Measurements from ENCODE around the gene SPX.

The SPX gene

DNA sequence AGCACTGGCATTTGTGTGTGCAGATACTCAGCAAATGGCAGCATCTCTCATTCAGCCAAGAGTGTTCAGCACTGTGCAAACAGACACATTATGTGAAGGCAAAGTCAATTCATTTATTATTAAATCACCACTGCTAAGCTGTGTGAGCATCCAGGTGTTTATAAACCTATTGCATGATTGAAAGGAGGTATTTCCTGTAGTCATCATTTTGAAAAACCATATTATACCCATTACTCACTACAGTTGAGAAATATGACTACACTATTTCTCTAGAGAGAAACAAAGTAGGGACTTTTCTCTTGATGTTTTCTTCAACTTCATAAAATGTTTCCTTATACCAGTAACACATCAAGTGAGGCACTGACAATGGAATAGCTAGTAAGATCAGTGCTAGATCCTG lies 13.7 kb downstream of the SPX start:
- DNase-seq = no peak

DNA sequence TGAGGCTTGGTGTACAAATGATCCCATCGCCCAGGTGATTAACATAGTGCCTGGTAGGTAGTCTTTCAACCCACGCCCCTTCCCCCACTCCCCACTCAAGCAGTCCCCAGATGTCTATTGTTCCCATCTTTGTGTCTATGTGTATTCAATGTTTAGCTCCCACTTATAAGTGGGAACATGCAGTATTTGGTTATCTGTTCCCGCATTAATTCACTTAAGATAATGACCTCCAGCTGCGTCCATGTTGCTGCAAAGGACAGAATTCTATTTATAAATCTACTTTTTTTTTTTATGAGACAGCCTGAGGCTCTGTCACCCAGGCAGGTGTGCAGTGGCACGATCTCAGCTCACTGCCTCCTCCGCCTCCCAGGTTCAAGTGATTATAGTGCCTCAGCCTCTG lies 15.7 kb downstream of the SPX start:
- DNase-seq = no peak

DNA sequence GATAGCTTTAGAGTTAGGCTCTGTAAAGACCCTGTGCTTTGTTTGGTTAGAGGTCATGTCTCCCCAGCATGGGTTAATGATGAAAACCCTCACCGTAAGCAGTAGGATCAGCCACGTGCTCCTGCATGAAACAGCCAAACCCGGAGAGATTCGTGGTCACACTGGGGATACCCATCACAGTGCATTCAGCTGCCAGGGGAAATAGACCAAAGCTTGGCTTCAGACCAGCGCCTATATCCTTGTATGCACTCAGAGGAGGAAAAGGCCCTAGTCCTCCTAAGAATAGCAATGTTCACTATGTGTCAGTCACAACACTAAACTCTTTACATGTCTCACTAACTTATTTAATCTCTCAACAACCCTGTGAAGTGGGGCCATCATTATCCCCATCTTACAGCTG lies 16.3 kb downstream of the SPX start:
- no peak for DNase-seq

DNA sequence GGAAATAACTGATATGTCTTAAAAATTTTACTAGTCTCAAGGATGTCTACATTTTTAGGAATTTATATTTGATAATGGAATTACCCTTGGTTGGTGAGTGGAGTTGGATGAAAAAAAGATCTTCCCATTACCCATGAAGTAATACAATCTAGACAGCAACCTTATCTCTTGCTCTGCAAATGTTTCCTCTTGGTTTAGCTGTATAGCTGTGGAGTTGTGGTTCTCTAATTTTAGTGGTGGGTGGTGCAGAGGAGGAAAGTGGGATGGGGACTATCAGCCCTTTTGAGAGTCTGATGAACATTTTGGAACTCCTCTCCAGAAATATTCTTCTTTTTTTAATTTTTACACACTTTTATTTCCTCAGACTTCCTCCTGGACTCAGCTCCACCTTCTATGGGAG lies 17.1 kb downstream of the SPX start:
- no peak for DNase-seq

DNA sequence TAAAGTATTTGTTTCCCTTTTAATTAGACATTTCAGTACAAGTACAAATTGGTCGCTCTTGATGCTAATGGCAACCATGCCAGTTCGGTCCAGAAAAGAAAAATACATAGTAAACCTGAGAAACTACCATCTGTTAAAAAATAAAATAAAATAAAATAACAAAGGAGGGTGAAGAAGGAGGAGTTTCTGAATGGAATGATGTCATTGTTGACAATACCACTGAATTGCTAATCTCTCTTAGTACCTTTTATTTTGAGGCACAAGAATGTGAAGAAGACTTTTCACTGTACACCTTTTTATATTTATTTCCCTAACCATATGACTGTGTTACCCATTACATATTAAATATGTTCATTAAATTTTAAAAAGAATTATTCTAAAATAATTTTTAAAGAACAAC lies 19.5 kb downstream of the SPX start:
- no peak for DNase-seq

DNA sequence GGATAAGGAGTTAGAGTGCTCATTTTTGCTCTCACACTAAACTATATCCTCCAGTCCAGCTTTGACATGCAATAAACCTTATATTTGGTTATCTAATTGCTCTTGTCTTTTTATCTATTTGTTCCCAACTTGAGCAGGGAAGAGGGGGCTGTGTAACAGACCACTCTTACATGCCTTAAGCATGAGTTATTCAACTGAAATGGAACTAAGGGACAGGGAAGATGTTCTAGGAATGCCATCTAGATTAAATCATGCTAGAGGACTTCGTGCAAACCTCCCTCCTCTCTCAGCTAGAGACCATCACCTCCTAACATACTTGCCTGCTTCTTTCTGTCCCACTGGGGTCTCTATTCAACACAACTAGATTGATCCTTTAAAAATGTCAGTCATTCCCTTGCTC lies 20.6 kb downstream of the SPX start:
- no peak for DNase-seq

DNA sequence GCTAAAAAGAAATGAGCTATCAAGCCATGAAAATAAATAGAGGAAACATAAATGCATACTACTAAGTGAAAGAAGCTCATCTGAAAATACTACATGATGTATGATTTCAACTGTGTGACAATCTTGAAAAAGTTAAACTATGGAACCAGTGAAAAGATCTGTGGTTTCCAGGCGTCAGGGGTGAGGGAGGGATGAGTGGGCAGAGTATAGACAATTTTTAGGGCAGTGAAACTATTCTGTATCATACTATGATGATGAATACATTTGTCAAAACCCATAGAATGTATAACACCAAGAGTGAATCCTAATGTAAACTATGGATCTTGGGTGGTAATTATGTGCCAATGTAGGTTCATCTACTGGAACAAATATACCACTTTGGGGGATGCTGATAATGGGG lies 21.3 kb downstream of the SPX start:
- DNase-seq = no peak

DNA sequence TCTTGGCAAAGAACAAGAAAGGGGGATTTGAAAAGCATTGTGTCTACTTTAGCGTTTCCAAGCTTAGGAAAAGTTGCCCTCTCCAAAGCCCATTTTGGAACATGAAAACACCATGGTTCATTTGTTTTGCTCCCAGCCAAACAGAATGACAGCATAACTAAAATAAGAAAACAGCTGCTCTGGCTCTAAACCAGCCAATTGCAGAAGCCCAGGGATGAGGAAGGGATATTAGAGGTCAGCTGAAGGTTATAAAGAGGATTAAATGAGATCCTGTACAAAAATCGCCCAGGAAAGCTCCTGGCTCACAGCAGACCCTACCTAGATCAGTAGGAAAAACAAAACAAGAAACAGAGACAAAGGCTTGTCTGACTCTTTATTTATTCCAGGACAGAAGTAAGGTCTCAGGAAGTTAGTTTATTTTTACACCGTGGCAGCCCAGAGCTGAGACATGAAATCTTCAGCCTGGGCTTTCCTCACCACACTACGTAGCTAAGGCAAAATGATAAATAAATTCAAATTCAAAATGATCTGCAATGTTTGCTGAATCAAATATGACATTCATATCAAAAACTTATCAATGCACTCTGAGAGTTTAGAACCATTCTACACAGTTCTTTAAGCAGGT lies 25.9 kb downstream of the SPX start:
- DNase-seq = no peak

DNA sequence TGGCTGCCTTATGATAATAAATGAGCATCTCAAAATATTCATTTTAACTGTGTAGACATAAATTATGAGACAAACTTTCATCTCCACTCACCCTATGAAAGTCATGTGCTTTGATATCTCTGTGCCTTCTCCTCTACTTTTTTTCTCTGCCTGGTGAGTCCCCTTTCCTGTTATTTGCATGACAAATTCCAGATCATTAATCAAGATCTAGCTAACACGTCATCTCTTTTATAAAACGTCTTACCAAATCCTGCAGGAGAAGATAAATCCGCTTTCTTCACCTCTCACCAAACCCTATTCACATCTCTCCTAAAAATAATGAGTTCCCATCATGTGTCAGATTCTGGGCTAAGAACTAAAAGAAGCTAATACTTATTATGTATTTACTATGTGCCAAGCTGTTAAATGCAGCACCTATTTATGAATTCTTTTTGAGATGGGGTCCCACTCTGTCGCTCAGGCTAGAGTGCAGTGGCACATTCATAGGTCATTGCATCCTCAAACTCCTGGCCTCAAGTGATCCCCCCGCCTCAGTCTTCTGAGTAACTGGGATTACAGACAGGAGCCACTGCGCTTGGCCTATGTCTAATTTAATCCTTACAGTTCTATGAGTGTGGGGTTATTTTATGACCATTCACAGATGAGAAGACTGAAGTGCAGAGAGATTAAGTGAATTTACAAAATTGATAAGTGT lies 26.7 kb downstream of the SPX start:
- DNase-seq = no peak

DNA sequence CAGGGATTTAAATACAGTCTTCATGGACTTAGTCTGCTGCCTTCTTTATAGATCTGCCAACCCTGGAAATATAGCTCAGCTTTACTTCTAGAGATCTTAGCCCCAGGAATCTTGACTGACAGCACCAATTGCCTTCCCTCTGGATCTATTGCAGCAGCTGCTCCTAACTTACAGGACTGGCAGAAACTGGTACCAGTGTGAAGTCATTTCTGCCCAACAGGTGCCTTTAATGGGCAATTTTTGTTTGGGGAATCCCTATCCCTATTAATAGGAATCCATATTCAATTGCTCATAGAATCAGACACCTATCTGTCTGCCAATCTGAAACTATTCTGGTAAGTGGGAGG lies 27.2 kb downstream of the SPX start:
- DNase-seq = no peak

DNA sequence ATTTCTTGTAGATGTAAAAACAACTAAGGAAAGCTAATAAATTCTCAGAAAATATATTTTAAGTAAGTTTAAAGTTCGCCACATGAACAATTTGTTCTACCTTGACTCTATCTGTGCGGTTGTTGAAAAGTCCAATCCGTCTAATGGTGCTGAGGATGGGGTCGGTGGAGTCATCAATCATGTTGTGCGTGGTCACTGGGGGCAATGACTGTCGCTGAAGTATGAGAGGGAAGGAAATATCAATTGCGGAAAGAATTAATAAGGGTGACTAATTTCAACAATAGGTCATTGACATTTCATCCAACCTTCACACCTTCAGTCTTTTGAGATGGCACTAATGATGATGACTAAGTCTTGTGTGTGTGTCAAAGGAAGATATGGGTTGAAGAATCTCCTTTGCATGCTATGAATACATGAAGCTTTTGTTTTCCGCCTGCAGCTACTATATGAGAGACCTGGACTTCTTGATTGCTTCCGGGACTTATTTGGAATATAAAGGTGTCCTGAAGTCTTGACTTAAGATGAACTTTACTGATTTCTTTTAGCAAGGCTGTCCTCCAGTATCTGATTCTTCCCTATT lies 32.1 kb downstream of the SPX start:
- DNase-seq = no peak

DNA sequence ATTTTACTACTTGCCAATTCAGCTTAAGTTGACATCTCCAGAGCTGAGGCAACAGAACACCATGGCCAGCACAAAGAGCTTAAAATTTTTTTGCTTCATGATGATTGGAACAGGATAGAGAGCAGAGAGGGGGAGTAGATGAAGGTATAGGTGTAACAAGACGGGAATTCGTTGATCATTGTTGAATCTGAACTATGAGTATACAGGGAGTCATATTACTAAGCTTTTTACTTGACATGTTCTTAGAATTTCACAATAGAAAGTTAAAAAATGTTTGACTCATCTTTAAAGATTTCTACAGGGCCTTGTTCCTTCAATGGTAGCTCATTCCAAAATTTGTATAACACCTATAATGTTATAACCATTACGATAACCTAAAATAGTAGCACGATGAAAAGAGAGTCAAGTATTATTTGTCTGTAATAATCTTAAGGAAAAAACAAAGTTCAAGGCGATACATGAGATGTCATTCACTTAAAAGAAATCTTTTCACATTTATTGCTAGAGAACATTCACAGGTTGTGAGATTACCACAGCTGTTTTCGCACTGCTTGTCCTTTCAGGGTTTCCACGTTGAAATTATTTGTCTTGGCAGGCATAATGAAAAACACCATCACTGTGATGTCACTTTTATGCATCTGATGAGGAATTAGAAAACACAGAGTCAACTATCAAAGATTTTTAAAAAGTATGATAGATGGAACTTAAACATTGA lies 33.9 kb downstream of the SPX start:
- peak in 1 of 2 experiments; percentile 17 for DNase-seq

DNA sequence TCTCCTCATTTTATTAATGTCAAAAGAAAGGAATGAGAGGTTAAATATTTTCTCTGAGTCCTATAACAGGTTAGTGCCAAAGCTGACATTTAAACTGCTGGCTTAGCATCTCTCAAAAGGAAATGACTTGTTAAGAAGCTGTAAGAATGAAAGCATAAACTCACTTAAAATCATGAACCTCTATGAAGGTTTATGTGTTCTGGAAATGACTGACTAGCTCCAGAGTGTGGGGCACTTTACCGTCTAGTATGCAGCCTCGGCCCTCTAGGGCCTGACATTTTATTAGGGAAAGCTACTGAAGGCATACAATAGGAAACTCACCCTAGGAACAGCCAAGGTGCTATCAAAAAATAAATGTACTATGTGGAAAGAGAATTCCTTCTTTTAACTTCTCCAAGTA lies 35.1 kb downstream of the SPX start:
- no peak for DNase-seq

DNA sequence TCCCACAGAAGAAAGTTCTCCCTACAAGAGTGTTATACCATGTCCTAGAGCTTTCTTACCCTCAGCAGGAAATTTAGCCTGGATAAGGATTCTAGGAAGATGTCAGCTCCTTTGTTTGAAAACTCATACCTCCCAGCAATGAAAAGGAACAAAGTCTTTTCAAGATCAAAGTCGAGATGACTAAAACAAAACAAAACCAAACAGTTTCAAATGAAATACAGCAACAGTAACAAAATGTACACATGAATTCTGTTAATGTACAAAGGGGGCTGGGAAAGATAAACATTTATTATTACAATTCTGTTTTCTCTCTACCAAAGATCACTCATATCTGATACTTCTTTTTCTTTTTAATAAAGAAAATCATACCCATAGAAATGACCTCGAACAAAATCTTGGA lies 36.8 kb downstream of the SPX start:
- DNase-seq = no peak

DNA sequence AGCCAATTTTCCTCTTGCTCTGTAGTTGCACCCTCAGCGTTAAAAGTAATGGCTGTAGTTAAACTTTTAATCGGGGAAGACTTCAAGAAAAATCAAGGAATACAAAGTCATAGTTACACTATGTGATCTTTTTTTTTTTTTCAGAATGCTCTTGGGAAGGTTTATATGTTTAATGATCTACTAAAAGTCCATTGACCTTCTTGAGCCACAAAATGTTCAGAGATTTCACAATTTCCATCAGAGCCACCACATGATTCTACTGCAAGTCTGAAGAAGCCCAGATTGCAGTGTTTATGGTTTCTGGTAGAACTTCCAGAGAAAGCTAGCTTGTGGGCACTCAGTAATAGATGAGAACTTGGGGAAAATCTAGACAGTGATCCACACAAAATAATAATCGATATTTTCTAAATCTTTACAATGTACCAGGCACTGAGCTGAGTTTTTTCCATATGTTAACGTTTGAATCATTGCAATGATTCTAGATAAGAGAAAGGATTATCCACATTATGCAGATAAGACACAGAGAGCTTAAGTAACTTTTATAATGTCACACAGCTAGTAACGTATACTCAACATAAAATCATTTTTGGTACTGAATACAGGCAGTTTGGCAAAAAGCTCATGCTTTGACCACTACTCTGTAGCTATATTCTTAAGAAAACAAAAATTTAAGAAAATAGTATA lies 40.3 kb downstream of the SPX start:
- DNase-seq = no peak

DNA sequence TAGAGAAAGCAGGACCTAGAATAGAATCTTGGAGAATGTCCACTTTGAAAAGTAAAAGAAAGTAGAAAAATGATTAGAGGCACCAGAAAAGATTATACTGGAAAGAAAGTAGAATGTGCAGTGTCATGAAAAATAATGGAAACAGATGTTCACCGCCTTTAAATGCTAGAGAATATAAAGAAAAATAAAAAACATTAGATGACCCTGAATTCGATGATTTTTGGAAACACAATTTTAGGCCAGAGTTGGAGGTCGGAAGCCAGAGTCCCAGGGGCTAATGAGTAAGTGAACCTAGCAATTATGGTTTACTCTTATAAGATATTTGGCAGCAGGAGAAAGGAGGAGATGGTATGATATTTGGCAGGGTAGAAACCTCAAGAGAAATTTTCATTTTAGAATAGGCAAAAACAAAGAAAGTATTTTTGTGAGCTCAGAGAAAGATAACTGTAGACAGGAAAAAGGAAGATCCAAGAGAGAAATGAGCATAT lies 40.9 kb downstream of the SPX start:
- DNase-seq = no peak

DNA sequence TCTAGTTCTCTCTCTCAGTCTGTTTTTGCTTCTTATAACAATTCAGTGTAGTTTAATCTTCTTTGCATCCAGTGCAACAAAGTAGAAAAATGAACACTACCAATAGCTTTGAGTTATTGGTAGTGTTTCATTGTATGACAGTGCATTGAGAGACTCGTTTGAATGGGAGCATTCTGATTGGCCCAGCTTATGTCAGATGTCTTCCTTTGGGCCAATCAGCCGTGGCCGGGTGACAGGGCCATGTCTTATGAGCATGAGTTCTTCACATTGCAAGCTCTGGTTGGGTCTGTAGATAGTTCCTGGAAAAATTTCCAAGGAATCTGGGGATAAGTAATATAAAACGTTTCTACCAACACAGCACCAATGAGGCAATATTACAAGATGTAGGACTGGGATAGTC lies 42.0 kb downstream of the SPX start:
- no peak for DNase-seq

DNA sequence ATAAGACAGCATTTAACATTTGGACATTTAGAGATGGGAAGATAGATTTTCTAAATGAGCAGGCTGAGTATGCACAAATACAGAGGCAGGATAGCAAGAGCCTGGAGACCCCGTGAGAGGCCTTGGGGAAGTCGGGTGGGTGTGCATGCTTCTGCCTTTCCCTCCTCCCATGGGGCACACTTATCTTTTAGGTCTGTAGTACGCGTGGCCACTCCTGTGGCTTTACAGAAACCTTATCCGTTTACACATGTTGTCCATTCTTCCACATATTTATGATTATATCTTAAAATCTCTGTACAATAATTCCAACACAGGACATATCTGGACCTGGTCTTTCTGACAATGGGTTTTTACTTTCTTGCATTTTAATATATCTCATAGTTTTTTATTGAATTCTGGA lies 45.0 kb downstream of the SPX start:
- no peak for DNase-seq

DNA sequence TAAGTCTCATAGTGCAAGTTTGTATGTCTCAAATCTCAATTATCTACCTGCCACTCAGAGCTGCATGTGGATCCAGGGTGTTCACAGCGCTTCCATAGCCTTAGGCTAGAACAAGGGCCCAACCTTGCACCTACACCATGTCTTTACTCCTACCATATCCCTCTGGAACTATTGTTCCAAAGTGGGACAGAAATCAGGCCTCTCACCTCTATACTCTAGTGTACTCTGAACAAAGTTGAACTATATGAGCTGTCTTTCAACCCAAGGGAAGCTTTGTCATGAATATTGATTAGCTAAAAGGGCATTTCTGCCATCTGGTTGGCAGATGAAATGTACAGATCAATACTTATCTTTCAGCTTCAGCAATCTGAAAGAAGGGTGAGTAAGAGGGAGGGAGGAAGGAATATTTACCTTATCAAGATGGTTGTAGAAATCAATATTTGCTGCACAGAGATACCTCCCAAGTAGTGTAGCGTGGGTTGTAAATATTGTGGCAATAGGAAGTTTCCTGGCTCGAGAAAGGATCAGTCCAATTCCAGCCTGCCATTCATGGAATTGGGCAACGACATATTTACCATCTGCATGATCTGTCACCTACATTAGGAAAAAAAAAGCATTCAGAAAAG lies 47.8 kb downstream of the SPX start:
- DNase-seq = no peak

DNA sequence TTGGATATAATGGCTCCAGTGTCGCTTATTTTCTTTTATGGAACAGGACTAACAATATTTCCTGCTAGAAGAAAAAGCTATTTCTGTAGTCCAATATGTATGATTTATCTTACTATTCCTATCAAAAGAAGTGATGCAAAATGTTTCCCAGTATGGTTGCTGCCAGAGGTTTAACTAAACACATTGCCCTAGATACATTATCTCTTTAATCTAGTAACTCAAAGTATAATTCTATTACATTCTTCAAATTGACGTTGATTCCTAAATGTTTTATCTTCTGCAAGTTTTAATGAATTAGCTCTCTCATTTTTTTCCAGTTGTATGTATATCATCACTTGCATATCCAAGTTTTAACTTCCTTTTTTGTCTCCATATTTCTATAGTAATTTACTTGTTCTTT lies 50.3 kb downstream of the SPX start:
- no peak for DNase-seq

DNA sequence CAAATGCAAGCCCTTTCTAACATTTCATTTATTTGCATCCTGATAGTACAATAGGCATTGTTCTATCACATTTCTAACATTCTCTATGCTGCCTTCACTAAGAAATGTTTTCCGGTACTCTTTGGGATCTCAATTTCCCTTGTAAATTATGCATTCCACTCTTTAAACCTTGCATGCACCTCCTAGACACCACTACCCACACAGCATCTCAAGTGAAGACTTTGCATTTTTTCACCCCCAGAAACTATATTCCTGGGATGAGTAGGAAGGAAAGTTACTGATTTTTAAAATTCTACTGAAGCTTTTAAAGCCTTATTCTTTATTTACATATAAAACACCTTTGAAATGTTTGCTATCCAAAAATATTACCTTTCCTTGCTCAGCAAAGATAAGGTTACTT lies 51.4 kb downstream of the SPX start:
- DNase-seq = no peak

DNA sequence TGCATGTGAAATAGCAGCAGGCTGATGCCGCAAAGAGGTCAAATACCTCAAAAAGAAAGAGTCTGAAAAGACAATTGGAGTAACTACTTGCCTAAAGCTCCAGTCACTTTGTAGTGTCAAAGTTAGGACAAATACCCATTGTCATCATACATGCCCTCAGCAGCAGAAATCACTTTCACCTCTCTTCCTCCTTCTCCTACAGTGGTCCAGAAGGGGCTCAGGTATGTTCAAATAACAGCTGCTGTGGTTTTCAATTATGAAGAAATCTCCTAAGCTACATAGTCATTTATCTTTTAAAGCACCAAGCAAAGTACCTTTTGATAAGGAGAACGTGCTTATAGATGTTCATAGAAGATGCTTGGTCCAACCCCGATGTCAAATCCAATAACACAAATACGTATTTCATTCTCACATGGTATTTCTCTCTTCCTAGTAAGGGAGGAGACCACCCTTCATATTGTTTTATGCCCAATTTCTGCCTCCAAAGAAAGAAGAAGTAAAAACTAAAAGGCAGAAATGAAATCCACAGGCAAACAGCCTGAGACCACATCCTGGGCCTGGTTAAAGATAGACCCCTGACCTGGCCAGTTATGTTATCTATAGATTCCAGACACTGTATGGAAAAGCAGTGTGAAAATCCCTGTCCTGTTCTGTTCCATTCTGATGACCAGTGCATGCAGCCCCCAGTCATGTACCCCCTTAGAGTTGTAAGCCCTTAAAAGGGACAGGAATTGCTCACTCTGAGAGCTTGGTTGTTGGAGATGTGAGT lies 54.8 kb downstream of the SPX start:
- DNase-seq = no peak
